ENCODE measurements around the gene ARSB.
A peak's percentile ranks its signal among the peaks of the same experiment; 100 is the strongest.

Gene ARSB

GRCh38 chr5:78755822-78756429, 229.2 kb downstream of the ARSB start:
- TF ChIP-seq CTCF (IDR thresholded peaks at IDR 0.05; ENCODE audit: low read length) (no peak), EZH2 (IDR thresholded peaks at IDR 0.05; ENCODE audit: borderline replicate concordance, low read length) (no peak)
- H3K4me3 ChIP-seq (ENCODE audit: low read depth, low read length, poor library complexity, severe bottlenecking): no peak overlapping the region
- no peaks in the 10 kb centered on the region for H3K36me3 ChIP-seq (ENCODE audit: insufficient read depth, low read length)
- no peaks in the 10 kb centered on the region; the same call in 1 of the 2 replicates for H3F3A ChIP-seq (ENCODE audit: insufficient read depth, low read length)
- H3K9ac ChIP-seq (ENCODE audit: low read length): no peak overlapping the region
- no peaks in the 10 kb centered on the region for H3K9me3 ChIP-seq (ENCODE audit: low read length)
- H3K9me2 ChIP-seq (ENCODE audit: low read depth, low read length): no peaks in the 10 kb centered on the region
- no peaks in the 10 kb centered on the region for H4K20me1 ChIP-seq (ENCODE audit: insufficient read depth, low read length)
- H2AFZ ChIP-seq (ENCODE audit: low read length): no peak overlapping the region
- H3K4me2 ChIP-seq (ENCODE audit: low read length): no peak overlapping the region
- peaks cover 57% of the 10 kb centered on the region for H3K4me1 ChIP-seq (ENCODE audit: insufficient read depth, low read length, severe bottlenecking)
- H3K27ac ChIP-seq (ENCODE audit: low read depth, low read length, poor library complexity, severe bottlenecking): peak overlapping the region; percentile 87
- H3K79me2 ChIP-seq (ENCODE audit: insufficient read depth, low read length): no peaks in the 10 kb centered on the region
- no peaks in the 10 kb centered on the region for H3K27me3 ChIP-seq (ENCODE audit: insufficient read depth, low read length)

- TF ChIP-seq EZH2 (IDR thresholded peaks at IDR 0.05; ENCODE audit: borderline replicate concordance, low read length) (no peak), CTCF (IDR thresholded peaks at IDR 0.05; ENCODE audit: low read length) (no peak)
- Histone ChIP-seq H2AFZ (ENCODE audit: low read length) (no peak overlapping the region), H3K4me2 (ENCODE audit: low read length) (no peak overlapping the region)
These were observed 230.5 kb downstream of the ARSB start for GRCh38 chr5:78754655-78755054.

GRCh38 chr5:78753093-78753531, 232.0 kb downstream of the ARSB start:
- no peaks in the 10 kb centered on the region for H3F3A ChIP-seq (ENCODE audit: insufficient read depth, low read length)
- TF ChIP-seq EZH2 (IDR thresholded peaks at IDR 0.05; ENCODE audit: borderline replicate concordance, low read length): no peak
- no peak for TF ChIP-seq CTCF (IDR thresholded peaks at IDR 0.05; ENCODE audit: low read length)
- H3K9me2 ChIP-seq (ENCODE audit: low read depth, low read length): no peaks in the 10 kb centered on the region
- H3K4me1 ChIP-seq (ENCODE audit: insufficient read depth, low read length, severe bottlenecking): peaks cover 32% of the 10 kb centered on the region
- H4K20me1 ChIP-seq (ENCODE audit: insufficient read depth, low read length): no peaks in the 10 kb centered on the region
- H3K4me2 ChIP-seq (ENCODE audit: low read length): no peak overlapping the region
- no peak overlapping the region for H3K9ac ChIP-seq (ENCODE audit: low read length)
- H3K4me3 ChIP-seq (ENCODE audit: low read depth, low read length, poor library complexity, severe bottlenecking): no peak overlapping the region
- H3K79me2 ChIP-seq (ENCODE audit: insufficient read depth, low read length): no peaks in the 10 kb centered on the region
- H3K27ac ChIP-seq (ENCODE audit: low read depth, low read length, poor library complexity, severe bottlenecking): no peak overlapping the region
- no peaks in the 10 kb centered on the region for H3K36me3 ChIP-seq (ENCODE audit: insufficient read depth, low read length)
- no peak overlapping the region for H2AFZ ChIP-seq (ENCODE audit: low read length)
- H3K27me3 ChIP-seq (ENCODE audit: insufficient read depth, low read length): no peaks in the 10 kb centered on the region
- no peaks in the 10 kb centered on the region for H3K9me3 ChIP-seq (ENCODE audit: low read length)

More at GRCh38 chr5:78754655-78755054, 230.5 kb downstream of the ARSB start:
- Histone ChIP-seq H3K9me3 (ENCODE audit: low read length) (no peaks in the 10 kb centered on the region), H3K27me3 (ENCODE audit: insufficient read depth, low read length) (no peaks in the 10 kb centered on the region), H3K36me3 (ENCODE audit: insufficient read depth, low read length) (no peaks in the 10 kb centered on the region), H3K79me2 (ENCODE audit: insufficient read depth, low read length) (no peaks in the 10 kb centered on the region), H3K9ac (ENCODE audit: low read length) (no peak overlapping the region), H3F3A (ENCODE audit: insufficient read depth, low read length) (no peaks in the 10 kb centered on the region; the same call in 1 of the 2 replicates), H3K9me2 (ENCODE audit: low read depth, low read length) (no peaks in the 10 kb centered on the region), H3K4me3 (ENCODE audit: low read depth, low read length, poor library complexity, severe bottlenecking) (no peak overlapping the region), H3K4me1 (ENCODE audit: insufficient read depth, low read length, severe bottlenecking) (peaks cover 45% of the 10 kb centered on the region), H3K27ac (ENCODE audit: low read depth, low read length, poor library complexity, severe bottlenecking) (no peak overlapping the region), H4K20me1 (ENCODE audit: insufficient read depth, low read length) (no peaks in the 10 kb centered on the region)

Measured in OCI-LY1 (cell line).